T47D (cell line): ENCODE measurements around the gene GALNT9.

Source experiments
- DNase-seq, 2 experiments: peaks; one replicate each; pipeline versions ENCODE4 v3.0.0 to v3.0.0-alpha.2; 2011 to 2012; ENCODE audit warnings: low read depth in 1 of 2, low spot score in 1 of 2
- JUND ChIP-seq: IDR thresholded peaks from 2 replicates; pipeline ENCODE4 v1.6.1; 2012; ENCODE audit warnings: low read depth
- in situ Hi-C: cut with HindIII; loops from 2 replicates; pipeline ENCODE4 v1.10.0; 2016; ENCODE audit warnings: low sequenced_read_pairs, low pct_unique_long_range_greater_than_20kb

Gene GALNT9

DNA sequence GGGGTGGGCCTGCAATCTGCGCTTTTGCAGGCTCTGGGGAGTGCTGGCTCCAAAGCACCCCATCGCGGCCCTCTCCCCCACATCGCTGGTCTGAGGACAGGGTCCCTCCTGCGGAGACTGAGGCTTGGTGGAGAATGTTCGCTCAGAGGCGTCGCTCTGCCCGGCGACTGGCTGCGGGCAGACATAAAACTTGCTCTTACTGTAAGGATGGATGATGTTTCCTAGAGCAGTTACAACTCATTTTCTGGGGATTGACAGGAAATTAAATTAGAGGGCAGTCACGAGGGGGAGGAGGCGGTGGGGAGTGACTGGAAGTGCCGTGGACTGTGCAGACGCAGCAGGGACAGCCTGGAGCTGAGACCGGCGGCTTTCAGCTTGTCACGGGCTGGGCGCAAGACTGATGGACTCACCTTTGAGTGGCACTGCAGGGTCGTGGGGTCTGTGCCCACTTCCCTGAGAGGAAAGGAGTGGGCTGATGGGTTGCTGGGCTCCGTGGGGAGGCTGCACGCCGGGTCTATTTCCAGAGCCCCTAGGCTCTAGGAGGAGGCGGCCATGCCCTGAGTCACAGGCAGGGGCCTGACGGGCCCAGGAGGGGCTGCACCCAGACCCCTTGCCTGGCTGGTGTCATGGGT is 152.4 kb downstream of the GALNT9 start:
- TF ChIP-seq JUND, result no peak
- no peak for DNase-seq
- in situ Hi-C loops, result no loop called here

DNA sequence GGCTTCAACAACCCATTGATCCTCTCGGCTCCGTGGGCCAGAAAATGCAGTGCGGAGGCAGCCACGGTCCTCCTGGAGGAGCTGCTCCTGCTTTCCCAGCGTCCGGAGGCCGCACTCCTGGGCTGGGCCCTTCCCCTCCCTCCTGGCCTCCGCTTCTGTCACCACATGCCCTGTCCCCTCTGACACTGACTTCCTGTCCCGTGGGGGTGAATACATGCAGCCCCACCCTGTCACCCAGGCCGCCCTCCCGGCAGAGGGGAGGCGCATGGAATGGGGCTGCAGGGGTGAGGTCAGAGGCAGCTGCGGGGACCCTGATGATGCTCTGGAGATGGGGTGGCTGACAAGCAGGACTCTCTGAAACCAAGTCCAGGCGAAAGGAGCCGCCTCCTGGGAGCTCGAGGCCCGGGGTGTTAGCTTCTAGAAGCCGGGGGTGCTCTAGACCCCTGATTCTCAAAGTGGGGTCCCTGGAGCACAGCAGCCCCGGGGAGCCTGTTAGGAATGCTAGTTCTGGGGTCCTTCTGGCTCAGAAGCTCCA is 152.9 kb downstream of the GALNT9 start:
- TF ChIP-seq JUND, result no peak
- DNase-seq, result no peak
- in situ Hi-C loops, result no loop called here

DNA sequence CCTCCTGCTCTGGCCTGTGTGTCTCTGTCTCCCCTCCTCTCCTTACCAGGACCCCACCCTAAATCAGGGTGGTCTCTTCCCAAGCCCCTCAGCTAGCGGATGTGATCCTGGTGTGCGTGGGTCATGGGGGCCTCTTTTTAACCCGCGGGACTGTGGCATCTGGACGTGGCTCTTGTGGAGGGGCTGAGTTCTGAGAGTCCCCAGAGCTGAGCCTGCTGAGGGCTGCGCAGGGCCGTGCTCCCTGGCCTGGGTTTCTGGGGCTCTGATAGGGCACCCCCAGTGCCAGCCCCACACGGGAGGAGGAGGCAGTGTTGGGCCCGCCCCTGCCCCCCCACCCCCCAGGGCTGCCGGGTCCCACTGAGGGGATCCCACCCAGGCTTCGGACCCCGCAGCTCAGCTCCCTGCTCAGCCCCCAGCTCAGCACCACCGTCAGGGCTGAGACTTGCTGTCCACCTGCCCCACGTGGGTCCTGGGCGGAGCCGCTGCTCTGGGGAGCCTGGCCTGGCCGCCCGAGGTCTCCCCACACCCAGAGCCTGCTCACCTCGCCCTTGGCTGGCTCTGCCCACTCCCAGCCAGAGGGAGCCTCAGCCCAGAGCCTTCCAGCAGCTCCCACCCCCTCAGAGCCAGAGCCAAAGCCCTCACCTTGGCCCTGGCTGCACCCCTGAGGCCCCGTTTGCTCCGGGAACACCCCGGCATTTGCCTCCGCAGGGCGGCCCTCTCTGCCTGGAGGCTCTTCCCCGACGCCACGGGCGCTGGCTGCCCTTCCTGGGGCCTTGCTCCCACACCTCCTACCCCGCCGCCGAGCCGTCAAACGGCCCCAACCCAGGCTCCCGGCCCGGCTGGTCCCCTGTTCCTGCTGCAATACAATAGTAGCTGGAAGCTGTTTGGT is 153.6 kb downstream of the GALNT9 start:
- no peak for DNase-seq
- TF ChIP-seq JUND, result no peak
- in situ Hi-C loops, result no loop called here

DNA sequence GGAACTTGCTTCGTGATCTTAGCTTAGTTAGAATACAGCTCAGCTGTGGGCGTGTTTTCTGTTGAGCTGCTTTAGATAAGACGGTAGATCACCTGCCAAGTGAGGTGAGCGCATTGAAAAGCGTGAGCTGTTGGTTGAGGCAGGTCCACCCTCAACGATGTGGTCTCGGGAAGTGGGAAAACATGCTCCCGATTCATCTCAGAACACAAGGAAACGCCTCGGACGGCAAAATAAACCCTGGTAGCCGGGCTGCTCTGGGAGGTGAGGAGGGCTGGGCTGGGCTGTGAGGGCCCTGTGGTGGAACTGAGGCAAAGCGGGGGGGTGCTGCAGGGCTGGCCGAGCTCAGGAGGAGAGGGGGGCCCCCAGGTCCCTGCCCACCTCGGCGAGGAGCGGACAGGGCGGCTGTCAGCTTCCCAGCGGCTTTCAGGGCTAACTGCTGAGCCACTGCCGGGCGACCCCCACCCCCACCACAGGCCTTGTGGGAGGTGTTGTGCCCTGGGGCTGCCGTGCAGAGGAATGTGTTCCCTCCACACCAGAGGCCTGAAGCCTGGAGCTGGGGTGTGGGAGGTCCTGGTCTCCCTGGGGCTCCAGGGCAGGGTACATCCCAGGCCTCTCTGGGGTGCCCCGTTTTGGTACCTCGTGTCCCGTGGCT is 154.4 kb downstream of the GALNT9 start:
- TF ChIP-seq JUND, result no peak
- in situ Hi-C loops, result no loop called here
- no peak for DNase-seq

DNA sequence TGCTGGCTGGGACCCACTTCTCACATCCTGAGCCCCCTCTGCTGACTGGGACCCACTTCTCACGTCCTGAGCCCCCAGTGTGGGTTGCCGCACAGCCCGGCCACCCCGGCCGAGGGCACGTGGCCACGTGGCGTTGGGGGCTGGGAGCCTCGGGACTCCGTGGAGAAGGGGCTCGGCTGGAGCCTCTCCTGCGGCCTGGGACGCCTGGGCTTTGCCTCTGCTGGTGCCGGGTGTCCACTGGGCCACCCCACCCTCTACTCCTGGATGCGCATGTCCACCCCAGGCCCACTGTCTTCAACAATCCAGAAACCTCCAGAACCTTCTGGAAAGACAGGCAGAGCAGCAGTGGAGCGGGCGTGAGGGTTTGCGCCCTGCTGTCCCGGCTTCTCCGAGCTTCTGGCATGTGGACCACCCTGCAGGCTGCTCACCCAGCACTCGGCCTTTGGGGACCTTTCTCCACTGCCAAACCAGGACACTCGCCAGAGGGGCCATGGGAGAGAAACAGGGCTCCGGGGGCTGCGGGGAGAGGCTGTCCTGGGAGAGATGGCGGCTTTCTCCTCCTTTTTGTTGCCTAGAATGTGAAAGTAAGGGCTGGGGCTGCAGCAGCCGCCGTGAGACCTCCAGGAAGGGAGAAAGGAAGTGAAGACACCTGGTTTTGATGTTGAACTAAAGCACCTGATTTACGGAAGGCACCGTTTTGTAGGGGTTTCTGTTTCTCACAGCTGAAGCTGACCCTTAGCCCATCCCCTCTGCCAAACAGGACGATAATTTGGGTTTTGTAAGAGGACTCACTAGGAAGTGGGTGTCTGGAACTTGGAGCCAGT is 155.2 kb downstream of the GALNT9 start:
- in situ Hi-C loops, result no loop called here
- no peak for DNase-seq
- TF ChIP-seq JUND, result no peak

DNA sequence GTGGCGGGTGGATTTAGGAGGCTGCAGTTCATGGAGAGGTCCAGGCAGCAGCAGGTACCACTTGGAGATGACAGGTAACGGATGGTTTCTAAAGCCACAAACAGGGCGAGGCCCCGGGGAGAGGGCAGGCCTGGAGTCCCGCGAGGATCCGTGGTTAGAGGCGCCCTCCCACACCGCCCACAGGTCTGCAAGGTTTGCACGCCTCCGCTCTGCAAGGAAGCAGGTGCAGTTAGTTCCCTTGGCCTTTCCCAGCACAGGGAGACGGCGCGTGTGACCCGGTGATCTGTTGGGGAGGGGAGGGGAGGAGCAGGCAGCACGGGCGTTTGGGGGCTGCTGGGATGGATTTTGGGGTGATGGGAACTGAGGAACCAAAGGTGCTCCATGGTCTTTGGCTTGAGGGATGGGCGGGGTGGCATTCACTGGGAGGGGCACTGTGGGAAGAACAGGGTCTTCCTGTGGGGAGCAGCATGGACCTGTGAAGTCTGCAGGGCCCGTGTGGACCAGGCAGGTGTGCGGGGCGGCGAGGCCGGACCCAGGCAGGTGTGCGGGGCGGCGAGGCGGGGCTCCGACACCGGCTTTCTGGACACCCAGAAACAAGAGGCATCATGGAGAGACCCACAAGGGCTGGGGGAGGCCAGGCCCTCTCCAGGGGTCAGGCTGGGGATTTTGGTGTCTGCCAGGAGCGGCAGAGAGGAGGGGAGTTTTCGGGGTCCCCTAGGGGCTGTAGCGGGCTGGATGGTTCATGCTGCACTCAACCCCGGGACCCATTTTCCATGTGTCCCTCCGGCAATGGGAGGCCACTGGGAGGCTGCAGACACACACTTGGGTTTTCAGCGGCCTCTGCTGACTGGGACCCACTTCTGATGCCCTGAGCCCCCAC is 156.0 kb downstream of the GALNT9 start:
- no peak for TF ChIP-seq JUND
- DNase-seq, result no peak
- in situ Hi-C loops, result no loop called here

DNA sequence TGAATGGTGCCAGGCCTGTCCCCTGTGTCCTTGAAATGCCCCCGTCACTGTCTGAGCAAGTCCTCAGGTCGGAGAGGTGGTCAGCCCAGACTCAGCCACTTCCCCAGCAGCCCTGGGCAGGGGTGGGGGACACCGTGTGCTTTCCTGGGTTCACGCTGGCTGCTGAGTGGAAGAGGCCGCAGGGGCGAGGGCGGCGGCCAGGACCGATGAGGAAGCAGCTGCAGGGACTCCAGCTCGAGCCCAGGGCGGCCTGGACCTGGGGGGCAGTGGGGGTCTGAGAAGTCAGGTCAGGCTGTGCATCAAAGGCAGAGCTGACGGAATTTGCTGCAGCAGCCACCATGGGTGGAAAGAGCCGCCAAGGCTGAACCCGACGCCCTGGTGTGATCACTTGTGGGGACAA is 156.8 kb downstream of the GALNT9 start:
- no peak for TF ChIP-seq JUND
- in situ Hi-C loops, result no loop called here
- DNase-seq, result no peak

DNA sequence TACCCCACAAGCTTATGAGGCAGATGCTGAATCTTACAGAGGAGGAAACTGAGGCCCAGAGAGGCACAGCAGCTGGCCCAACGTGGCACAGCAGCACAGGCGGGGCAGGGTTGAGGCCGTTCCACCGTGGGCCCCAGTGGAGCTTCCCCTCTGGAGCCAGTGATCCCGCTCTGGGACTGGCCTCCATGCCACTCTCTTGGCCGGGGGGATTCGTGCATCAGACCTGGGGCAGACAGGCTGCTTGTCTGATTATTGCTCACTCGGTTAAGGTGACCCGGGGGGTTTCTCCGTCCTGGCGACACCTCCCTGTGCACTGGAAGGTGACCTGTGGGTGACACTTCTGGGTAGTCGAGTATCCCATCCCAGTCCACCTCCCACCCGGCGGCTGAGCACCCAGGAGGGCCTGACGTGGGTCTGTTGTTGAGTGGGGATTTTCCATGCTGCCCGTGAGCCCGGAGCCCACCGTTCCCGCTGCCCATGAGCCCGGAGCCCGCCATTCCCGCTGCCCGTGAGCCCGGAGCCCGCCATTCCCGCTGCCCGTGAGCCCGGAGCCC is 157.3 kb downstream of the GALNT9 start:
- no peak for TF ChIP-seq JUND
- in situ Hi-C loops, result no loop called here
- no peak for DNase-seq

DNA sequence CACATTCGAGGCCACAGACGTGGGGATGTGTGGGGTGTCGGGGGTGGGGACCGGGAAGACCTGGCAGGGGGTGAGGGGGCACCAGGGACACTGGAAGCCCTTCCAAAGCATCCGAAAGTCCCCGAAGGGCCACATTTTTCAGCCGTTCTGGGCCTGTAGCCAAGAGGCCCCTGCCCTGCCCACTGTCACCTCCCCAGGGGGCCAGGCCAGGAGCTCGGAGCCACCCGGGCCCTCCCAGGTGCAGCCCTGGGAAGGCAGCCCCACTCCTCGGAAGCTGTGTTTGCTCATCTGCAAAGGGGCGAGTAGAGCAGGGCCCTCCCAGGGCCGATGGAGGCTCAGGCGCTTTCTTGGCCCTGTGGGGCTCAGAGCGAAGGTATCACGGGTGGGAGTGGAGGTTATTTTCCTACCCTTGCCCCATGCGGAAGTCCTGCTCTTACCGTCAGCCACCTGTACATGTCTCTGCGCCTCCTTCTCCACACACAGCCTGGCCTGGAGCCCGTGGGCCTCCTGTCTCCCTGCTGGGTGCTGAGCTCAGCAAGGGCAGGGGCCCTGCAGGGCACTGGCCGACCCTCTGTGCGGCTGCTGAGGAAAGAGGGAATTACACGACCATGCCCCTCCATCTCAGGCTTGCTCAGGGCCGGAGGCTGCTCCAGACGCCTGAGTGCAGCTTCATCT is 158.0 kb downstream of the GALNT9 start:
- DNase-seq, result no peak
- in situ Hi-C loops, result no loop called here
- no peak for TF ChIP-seq JUND

DNA sequence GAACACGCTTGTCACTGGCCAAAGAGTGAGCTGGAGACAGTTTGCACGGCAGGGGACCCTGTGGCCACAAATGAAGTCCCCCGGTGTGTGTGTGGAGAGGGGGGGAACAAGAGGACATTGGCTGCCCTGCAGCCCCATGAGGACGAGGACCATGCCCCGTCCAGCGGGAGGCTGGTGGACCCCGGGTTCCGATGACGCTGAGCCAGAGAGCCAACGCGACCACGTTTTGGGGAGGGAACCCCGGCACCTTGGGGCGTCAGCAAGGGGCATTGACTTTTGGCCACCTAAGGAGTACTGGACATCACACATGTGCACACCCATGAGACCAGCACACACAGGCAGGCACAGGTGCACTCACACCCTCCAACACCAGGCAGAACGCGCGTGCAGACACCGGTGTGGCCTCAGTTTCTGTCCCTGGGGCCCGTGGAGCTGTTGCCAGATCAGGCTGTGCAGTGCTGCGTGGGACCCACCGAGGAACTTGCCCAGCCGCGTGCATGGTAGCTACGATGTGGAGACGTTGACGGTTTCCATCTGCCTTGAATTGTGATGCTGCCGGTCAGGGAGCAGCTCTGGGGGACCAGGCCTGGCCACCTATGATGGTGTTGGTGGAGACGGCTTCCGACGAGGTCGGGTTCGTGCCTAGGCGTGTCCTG is 158.6 kb downstream of the GALNT9 start:
- in situ Hi-C loops, result no loop called here
- DNase-seq, result no peak
- TF ChIP-seq JUND, result no peak
